BE2C (cell line): ENCODE results near the gene PDCD1LG2.

ENCODE experiments used
- DNase-seq: peaks from one replicate; pipeline ENCODE4 v3.0.0-alpha.2; 2020
- H3K27me3 ChIP-seq: fragments of 250-450 bp; sonication (Bioruptor Pico); 2 replicates; pipeline ENCODE4 v1.5.1; 2020; ENCODE audit warnings: mild to moderate bottlenecking
- H3K36me3 ChIP-seq: fragments of 250-450 bp; sonication (Bioruptor Pico); 2 replicates; pipeline ENCODE4 v1.5.1; 2020; ENCODE audit warnings: mild to moderate bottlenecking
- H3K4me1 ChIP-seq: fragments of 250-450 bp; sonication (Bioruptor Pico); 2 replicates; pipeline ENCODE4 v1.5.1; 2020
- H3K4me3 ChIP-seq: 2 replicates; pipeline ENCODE4 v1.5.1; 2011; ENCODE audit warnings: low read depth, low read length
- H3K9me3 ChIP-seq: fragments of 250-450 bp; sonication (Bioruptor Pico); 2 replicates; pipeline ENCODE4 v1.5.1; 2020
- TF ChIP-seq, protein P1 (sequence below): IDR thresholded peaks from 2 replicates; pipeline ENCODE4 v1.5.1; 2012; ENCODE audit warnings: mild to moderate bottlenecking, low read depth, low read length

The PDCD1LG2 gene

DNA sequence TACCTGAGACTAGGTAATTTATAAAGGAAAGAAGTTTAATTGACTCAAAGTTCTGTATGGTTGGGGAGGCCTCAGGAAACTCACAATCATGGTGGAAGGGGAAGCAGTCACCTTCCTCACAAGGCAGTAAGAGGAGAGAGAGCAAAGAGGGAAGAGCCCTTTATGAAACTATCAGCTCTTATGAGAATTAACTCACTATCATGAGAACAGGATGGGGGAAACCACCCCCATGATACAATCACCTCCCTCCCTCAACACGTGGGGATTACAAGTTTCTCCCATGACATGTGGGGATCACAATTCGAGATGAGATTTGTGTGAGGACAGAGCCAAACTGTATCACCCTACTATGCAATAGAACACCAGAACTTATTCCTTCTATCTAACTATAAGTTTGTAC is 32.1 kb upstream of the PDCD1LG2 start:
- Histone ChIP-seq H3K4me1 (no peaks in the 10 kb centered on the region), H3K36me3 (no peaks in the 10 kb centered on the region), H3K27me3 (no peaks in the 10 kb centered on the region), H3K9me3 (no peaks in the 10 kb centered on the region), H3K4me3 (no peak overlapping the region)
- no peak for DNase-seq
- TF ChIP-seq, protein P1, sequence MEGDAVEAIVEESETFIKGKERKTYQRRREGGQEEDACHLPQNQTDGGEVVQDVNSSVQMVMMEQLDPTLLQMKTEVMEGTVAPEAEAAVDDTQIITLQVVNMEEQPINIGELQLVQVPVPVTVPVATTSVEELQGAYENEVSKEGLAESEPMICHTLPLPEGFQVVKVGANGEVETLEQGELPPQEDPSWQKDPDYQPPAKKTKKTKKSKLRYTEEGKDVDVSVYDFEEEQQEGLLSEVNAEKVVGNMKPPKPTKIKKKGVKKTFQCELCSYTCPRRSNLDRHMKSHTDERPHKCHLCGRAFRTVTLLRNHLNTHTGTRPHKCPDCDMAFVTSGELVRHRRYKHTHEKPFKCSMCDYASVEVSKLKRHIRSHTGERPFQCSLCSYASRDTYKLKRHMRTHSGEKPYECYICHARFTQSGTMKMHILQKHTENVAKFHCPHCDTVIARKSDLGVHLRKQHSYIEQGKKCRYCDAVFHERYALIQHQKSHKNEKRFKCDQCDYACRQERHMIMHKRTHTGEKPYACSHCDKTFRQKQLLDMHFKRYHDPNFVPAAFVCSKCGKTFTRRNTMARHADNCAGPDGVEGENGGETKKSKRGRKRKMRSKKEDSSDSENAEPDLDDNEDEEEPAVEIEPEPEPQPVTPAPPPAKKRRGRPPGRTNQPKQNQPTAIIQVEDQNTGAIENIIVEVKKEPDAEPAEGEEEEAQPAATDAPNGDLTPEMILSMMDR = no peak

DNA sequence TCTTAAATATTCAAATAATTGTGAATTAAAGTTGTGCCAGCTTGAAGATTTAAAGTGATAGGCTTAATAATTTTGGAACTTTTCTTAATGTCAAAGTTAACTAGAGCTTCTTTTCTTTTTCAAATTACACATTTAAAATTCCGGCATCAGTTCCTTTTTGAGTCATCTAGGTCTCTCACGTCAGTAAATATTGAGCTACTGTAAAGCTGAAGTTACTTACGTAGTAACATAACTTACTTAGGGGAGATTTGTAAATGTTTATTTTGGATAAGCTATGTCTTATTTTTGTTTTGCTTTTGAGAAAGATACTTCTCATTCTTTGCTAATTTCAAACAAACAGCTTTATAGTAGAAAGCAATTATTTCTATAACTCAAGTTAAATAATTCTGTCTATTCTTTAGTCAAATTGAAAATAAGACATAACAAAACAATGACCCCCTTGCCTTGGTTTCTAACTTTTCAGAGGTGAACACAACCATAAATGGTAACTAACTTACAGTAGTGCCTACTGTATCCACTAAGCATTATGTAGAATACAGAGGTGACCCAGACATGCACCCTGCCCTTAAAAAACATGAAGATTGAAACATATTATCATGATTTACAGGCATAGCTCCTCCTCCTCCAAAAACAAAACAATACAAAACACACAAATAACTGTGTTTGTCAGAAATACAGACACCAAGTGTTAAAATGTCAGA is 30.2 kb upstream of the PDCD1LG2 start:
- H3K4me1 ChIP-seq = no peaks in the 10 kb centered on the region
- no peak for DNase-seq
- no peaks in the 10 kb centered on the region for H3K36me3 ChIP-seq
- TF ChIP-seq, protein P1 = no peak
- no peak overlapping the region for H3K4me3 ChIP-seq
- no peaks in the 10 kb centered on the region for H3K9me3 ChIP-seq
- no peaks in the 10 kb centered on the region for H3K27me3 ChIP-seq

DNA sequence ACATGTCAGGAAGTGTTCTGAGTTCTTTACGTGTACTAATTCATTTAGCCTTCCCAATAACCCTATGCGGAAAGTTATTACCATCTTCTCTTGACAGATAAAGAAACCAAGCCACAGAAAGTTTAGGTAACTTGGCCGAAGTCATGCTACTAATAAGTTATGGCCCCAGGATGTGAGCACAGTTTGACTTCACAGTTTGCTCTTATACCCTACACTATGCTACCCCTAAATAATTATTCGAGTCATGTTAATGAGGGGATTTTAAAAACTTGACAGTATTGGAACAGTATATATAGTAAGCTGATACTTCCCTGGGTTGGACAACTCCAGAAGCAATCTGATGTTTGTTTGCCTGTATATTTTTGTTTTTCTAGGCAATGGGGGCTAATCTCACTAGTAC is 29.4 kb upstream of the PDCD1LG2 start:
- H3K36me3 ChIP-seq = no peaks in the 10 kb centered on the region
- no peaks in the 10 kb centered on the region for H3K27me3 ChIP-seq
- DNase-seq = no peak
- TF ChIP-seq, protein P1 = no peak
- H3K4me3 ChIP-seq = no peak overlapping the region
- no peaks in the 10 kb centered on the region for H3K4me1 ChIP-seq
- H3K9me3 ChIP-seq = no peaks in the 10 kb centered on the region

DNA sequence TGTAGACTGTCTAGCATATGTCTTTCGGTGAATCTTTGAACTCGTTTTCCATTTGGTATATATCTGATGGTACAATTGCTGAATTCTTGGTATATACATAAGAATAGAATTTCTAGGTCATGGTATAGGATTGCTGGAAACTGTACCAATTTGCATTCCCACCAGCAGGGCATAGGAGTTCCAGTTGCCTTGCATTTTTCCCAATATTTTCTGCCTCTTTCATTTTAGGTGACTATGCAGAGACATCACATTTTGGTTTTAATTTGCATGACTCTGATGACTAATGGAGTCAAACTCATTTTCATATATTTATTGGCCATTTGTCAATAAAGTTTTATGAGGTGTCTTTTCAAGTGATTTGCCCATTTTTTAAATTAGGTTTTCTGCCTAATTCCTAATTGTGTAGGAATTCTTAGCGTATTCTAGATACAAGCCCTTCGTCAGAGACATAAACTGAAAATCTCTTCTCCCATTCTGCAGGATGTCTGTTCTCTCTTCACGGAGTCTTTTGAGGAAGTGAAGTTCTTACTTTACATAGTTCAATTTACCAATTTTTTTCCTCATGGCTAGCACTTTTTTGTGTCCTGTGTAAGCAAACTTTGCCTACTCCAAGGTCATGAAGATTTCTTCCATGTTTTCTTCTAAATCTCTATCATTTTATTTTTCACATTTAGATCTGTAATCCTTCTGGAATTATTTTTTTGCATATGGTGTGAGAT is 28.9 kb upstream of the PDCD1LG2 start:
- TF ChIP-seq, protein P1 = peak; percentile 25
- H3K27me3 ChIP-seq = no peaks in the 10 kb centered on the region
- H3K36me3 ChIP-seq = no peaks in the 10 kb centered on the region
- no peak overlapping the region for H3K4me3 ChIP-seq
- DNase-seq = no peak
- no peaks in the 10 kb centered on the region for H3K4me1 ChIP-seq
- H3K9me3 ChIP-seq = no peaks in the 10 kb centered on the region

DNA sequence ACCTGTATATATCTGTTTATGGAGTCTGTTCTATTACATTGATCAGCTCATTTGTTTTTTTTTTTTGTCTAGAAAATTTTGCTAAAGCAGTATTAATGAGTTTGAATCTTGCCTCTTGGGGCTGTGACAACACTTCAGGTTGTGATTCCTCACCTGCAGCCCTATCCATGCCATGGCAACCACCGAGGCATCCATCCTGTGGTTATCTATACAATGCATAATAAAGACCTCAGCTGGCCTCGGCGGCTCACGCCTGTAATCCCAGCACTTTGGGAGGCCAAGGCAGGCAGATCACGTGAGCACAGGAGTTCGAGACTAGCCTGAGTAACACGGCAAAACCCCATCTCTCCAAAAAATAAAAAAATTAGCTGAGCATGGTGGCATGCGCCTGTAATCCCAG is 28.1 kb upstream of the PDCD1LG2 start:
- no peak for DNase-seq
- Histone ChIP-seq H3K27me3 (no peaks in the 10 kb centered on the region), H3K36me3 (no peaks in the 10 kb centered on the region), H3K4me1 (no peaks in the 10 kb centered on the region), H3K4me3 (no peak overlapping the region), H3K9me3 (no peaks in the 10 kb centered on the region)
- TF ChIP-seq, protein P1 = no peak

DNA sequence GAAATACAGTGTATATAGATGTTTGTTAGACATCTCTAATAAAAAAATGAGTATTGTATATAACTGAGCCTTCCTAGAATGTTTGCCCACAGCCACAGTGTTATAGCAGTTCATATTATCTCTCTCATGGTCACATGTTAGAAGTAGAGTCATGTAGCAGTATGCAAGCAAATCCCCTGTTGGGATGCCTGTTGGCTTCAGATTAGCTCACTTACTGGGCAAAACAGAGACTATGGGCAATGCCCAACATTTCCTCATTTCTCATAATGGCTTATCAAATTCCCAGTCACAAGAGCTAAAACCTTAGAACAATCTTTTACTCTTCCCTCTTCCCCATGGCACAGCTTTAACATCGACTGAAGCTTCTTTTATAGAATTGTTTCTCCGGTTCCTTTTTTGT is 27.0 kb upstream of the PDCD1LG2 start:
- Histone ChIP-seq H3K36me3 (no peaks in the 10 kb centered on the region), H3K27me3 (no peaks in the 10 kb centered on the region), H3K9me3 (no peaks in the 10 kb centered on the region), H3K4me3 (no peak overlapping the region), H3K4me1 (no peaks in the 10 kb centered on the region)
- TF ChIP-seq, protein P1 = no peak
- DNase-seq = no peak
